Gastrocnemius medialis (tissue), 4 donors: ENCODE measurements around the gene ZNF500.

Experiments used
- POLR2A ChIP-seq, 2 donors: fragments of 450-650 bp; IDR thresholded peaks; one replicate each; pipeline ENCODE4 v1.6.1; 2017; ENCODE audit warnings: antibody characterized with exemption in 2 of 2, mild to moderate bottlenecking in 2 of 2, moderate library complexity in 2 of 2
- TF ChIP-seq, protein P1 (sequence below), 5 experiments: fragments of 450-650 bp in 3 of 5; fragments of 200-600 bp in 2 of 5; sonication (generic) in 2 of 5; IDR thresholded peaks in 4 of 5; conservative IDR thresholded peaks in 1 of 5; 1 replicate in 4 of 5; 2 replicates in 1 of 5; pipeline ENCODE4 v1.5.1; 2016 to 2019; ENCODE audit warnings: antibody characterized with exemption in 5 of 5, mild to moderate bottlenecking in 3 of 5, moderate library complexity in 3 of 5

- TF ChIP-seq, protein P1, sequence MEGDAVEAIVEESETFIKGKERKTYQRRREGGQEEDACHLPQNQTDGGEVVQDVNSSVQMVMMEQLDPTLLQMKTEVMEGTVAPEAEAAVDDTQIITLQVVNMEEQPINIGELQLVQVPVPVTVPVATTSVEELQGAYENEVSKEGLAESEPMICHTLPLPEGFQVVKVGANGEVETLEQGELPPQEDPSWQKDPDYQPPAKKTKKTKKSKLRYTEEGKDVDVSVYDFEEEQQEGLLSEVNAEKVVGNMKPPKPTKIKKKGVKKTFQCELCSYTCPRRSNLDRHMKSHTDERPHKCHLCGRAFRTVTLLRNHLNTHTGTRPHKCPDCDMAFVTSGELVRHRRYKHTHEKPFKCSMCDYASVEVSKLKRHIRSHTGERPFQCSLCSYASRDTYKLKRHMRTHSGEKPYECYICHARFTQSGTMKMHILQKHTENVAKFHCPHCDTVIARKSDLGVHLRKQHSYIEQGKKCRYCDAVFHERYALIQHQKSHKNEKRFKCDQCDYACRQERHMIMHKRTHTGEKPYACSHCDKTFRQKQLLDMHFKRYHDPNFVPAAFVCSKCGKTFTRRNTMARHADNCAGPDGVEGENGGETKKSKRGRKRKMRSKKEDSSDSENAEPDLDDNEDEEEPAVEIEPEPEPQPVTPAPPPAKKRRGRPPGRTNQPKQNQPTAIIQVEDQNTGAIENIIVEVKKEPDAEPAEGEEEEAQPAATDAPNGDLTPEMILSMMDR (IDR thresholded peaks at IDR 0.05 in 4 of 5, conservative IDR thresholded peaks at IDR 0.05 in 1 of 5) = no peak
- TF ChIP-seq POLR2A (IDR thresholded peaks at IDR 0.05) = no peak
Observed at GRCh38 chr16:4803401-4803844, 36.5 kb upstream of the ZNF500 start.
